H9 (cell line): ENCODE results near the gene FOXP4. TPM values are rescaled to one million over a fixed set of nuclear protein-coding genes. Genes with fewer than 3 reads are reported as not detected.
A peak's percentile ranks its signal among the peaks of the same experiment; 100 is the strongest.

Experiments
- DNase-seq: peaks from one replicate; pipeline ENCODE4 v3.0.0-alpha.2; 2017
- H2AFZ ChIP-seq: one replicate; pipeline ENCODE4 v1.6.1; 2013; ENCODE audit warnings: mild to moderate bottlenecking, low read length, control low read depth, moderate library complexity
- H2AK5ac ChIP-seq: 2 replicates; pipeline ENCODE4 v1.6.1; 2013; ENCODE audit warnings: low read length, control low read depth, mixed read lengths; ENCODE audit not compliant: insufficient read length
- H2BK120ac ChIP-seq: one replicate; pipeline ENCODE4 v1.6.1; 2013; ENCODE audit warnings: low read depth, mild to moderate bottlenecking, low read length, control low read depth, inconsistent platforms; ENCODE audit not compliant: poor library complexity, severe bottlenecking
- H2BK12ac ChIP-seq: 2 replicates; pipeline ENCODE4 v1.6.1; 2013; ENCODE audit warnings: low read length, control low read depth, mixed read lengths, low read depth; ENCODE audit not compliant: insufficient read length
- H2BK15ac ChIP-seq: 2 replicates; pipeline ENCODE4 v1.6.1; 2013; ENCODE audit warnings: low read depth, low read length, control low read depth
- H2BK20ac ChIP-seq: one replicate; pipeline ENCODE4 v1.6.1; 2013; ENCODE audit warnings: low read depth, mild to moderate bottlenecking, low read length, control low read depth, inconsistent platforms; ENCODE audit not compliant: poor library complexity, severe bottlenecking
- H2BK5ac ChIP-seq: 2 replicates; pipeline ENCODE4 v1.6.1; 2013; ENCODE audit warnings: low read length, control low read depth, mixed read lengths; ENCODE audit not compliant: insufficient read length
- H3K14ac ChIP-seq: 2 replicates; pipeline ENCODE4 v1.6.1; 2013; ENCODE audit warnings: low read length, control low read depth; ENCODE audit not compliant: insufficient read depth
- H3K18ac ChIP-seq: 2 replicates; pipeline ENCODE4 v1.6.1; 2013; ENCODE audit warnings: low read depth, mild to moderate bottlenecking, mixed read lengths, low read length, control low read depth; ENCODE audit not compliant: insufficient read length
- H3K23ac ChIP-seq: 2 replicates; pipeline ENCODE4 v1.6.1; 2013; ENCODE audit warnings: low read length, control low read depth, mixed read lengths, low read depth; ENCODE audit not compliant: insufficient read length
- H3K23me2 ChIP-seq: 2 replicates; pipeline ENCODE4 v1.6.1; 2013; ENCODE audit warnings: low read depth, mild to moderate bottlenecking, mixed read lengths, low read length, control low read depth; ENCODE audit not compliant: insufficient read length, poor library complexity, severe bottlenecking
- H3K27ac ChIP-seq: 2 replicates; pipeline ENCODE4 v1.5.1; 2013; ENCODE audit warnings: low read length, control low read depth, mixed read lengths, low read depth; ENCODE audit not compliant: insufficient read length
- H3K27me3 ChIP-seq: 2 replicates; pipeline ENCODE4 v1.6.1; 2013; ENCODE audit warnings: low read length, control low read depth, inconsistent platforms; ENCODE audit not compliant: insufficient read depth
- H3K4ac ChIP-seq: 2 replicates; pipeline ENCODE4 v1.6.1; 2013; ENCODE audit warnings: low read depth, mild to moderate bottlenecking, control low read depth, inconsistent platforms, low read length, moderate library complexity
- H3K4me1 ChIP-seq: 2 replicates; pipeline ENCODE4 v1.6.1; 2013; ENCODE audit warnings: low read length, control low read depth, inconsistent platforms; ENCODE audit not compliant: insufficient read depth
- H3K4me2 ChIP-seq: 2 replicates; pipeline ENCODE4 v1.6.1; 2013; ENCODE audit warnings: low read length, control low read depth, mixed read lengths; ENCODE audit not compliant: insufficient read length, insufficient read depth
- H3K56ac ChIP-seq: 2 replicates; pipeline ENCODE4 v1.6.1; 2013; ENCODE audit warnings: low read depth, mild to moderate bottlenecking, mixed read lengths, low read length, control low read depth; ENCODE audit not compliant: insufficient read length
- H3K79me1 ChIP-seq: 2 replicates; pipeline ENCODE4 v1.6.1; 2013; ENCODE audit warnings: low read depth, mild to moderate bottlenecking, moderate library complexity, low read length, control low read depth, inconsistent platforms; ENCODE audit not compliant: insufficient read depth, poor library complexity, severe bottlenecking
- H3K79me2 ChIP-seq: 2 replicates; pipeline ENCODE4 v1.6.1; 2013; ENCODE audit warnings: low read length, control low read depth, inconsistent platforms; ENCODE audit not compliant: insufficient read depth
- H3K9ac ChIP-seq: 2 replicates; pipeline ENCODE4 v1.6.1; 2013; ENCODE audit warnings: low read length, control low read depth, mixed read lengths; ENCODE audit not compliant: insufficient read length; ENCODE audit errors: extremely low read depth
- H3K9me3 ChIP-seq: one replicate; pipeline ENCODE4 v1.6.1; 2013; ENCODE audit warnings: low read depth, low read length, inconsistent platforms; ENCODE audit not compliant: control insufficient read depth
- H3T11ph ChIP-seq: one replicate; pipeline ENCODE4 v1.6.1; 2013; ENCODE audit warnings: mild to moderate bottlenecking, low read length, control low read depth, inconsistent platforms
- H4K20me1 ChIP-seq: one replicate; pipeline ENCODE4 v1.6.1; 2013; ENCODE audit not compliant: control insufficient read depth, insufficient read length, insufficient read depth
- H4K5ac ChIP-seq: 2 replicates; pipeline ENCODE4 v1.6.1; 2013; ENCODE audit warnings: low read depth, mild to moderate bottlenecking, mixed read lengths, low read length, control low read depth; ENCODE audit not compliant: insufficient read length
- H4K8ac ChIP-seq: replicated peaks from 2 replicates; pipeline ENCODE4 v1.6.1; 2013; ENCODE audit warnings: low read length, control low read depth, mixed read lengths, low read depth; ENCODE audit not compliant: insufficient read length
- H4K91ac ChIP-seq: 2 replicates; pipeline ENCODE4 v1.6.1; 2013; ENCODE audit warnings: low read depth, mild to moderate bottlenecking, moderate library complexity, mixed read lengths, low read length, control low read depth; ENCODE audit not compliant: insufficient read length
- H3K27ac Mint-ChIP-seq, 3 experiments: 2 replicates in 2 of 3; 3 replicates in 1 of 3; pipeline ENCODE4 v1.8.0; 2020 to 2021; ENCODE audit warnings: mixed read lengths in 3 of 3, mild to moderate bottlenecking in 1 of 3, moderate library complexity in 1 of 3
- H3K27me3 Mint-ChIP-seq: 2 replicates; pipeline ENCODE4 v1.8.0; 2021; ENCODE audit warnings: low read depth, mild to moderate bottlenecking, moderate library complexity, mixed read lengths
- H3K36me3 Mint-ChIP-seq, 3 experiments: 2 replicates in 2 of 3; 3 replicates in 1 of 3; pipeline ENCODE4 v1.8.0; 2020 to 2021; ENCODE audit warnings: low read depth in 3 of 3, mixed read lengths in 3 of 3; ENCODE audit not compliant: insufficient read depth in 1 of 3
- H3K4me1 Mint-ChIP-seq, 2 experiments: 2 replicates each; pipeline ENCODE4 v1.8.0; 2020; ENCODE audit warnings: mixed read lengths in 2 of 2
- H3K4me3 Mint-ChIP-seq, 2 experiments: 2 replicates in 1 of 2; 3 replicates in 1 of 2; pipeline ENCODE4 v1.8.0; 2020 to 2021; ENCODE audit warnings: mild to moderate bottlenecking in 2 of 2, mixed read lengths in 2 of 2, moderate library complexity in 1 of 2
- H3K9me3 Mint-ChIP-seq, 2 experiments: 2 replicates in 1 of 2; 3 replicates in 1 of 2; pipeline ENCODE4 v1.8.0; 2020; ENCODE audit warnings: mild to moderate bottlenecking in 2 of 2, mixed read lengths in 2 of 2, moderate library complexity in 1 of 2
- WGBS: extraction: QIAGEN DNeasy Blood & Tissue Kit; methylation state at CpG from one replicate; pipeline ENCODE4 v1.1.7; 2013; ENCODE audit warnings: missing lambda C conversion rate, low lambda C conversion rate, mixed read lengths; ENCODE audit not compliant: insufficient read length; ENCODE audit errors: extremely low coverage; 5-methylcytosine and 5-hydroxymethylcytosine counted together
- total RNA-seq: library from RNA; stranded (reverse); gene quantifications from 2 replicates; pipeline ENCODE4 v1.2.1, GENCODE V29; 2021
- TF ChIP-seq, protein P1 (sequence below): fragments of 200-600 bp; sonication (generic); conservative IDR thresholded peaks from 3 replicates; pipeline ENCODE4 v1.8.0; 2021; ENCODE audit warnings: antibody characterized with exemption, mild to moderate bottlenecking

Gene FOXP4
- total RNA-seq, 1 experiment from 2014 or later = 18.2 TPM

- H3K18ac ChIP-seq = no peak overlapping the region
- H2AK5ac ChIP-seq = no peak overlapping the region
- no peak overlapping the region for H2BK12ac ChIP-seq
- H3K4me2 ChIP-seq = no peak overlapping the region
- H3K9ac ChIP-seq = no peak overlapping the region
- no peaks in the 10 kb centered on the region for H3K79me2 ChIP-seq
- H2BK15ac ChIP-seq = no peak overlapping the region
- no peaks in the 10 kb centered on the region for H3K4me1 ChIP-seq
- H3K23me2 ChIP-seq = no peaks in the 10 kb centered on the region
- no peak overlapping the region for H3K14ac ChIP-seq
- DNase-seq = no peak
- H4K20me1 ChIP-seq = no peaks in the 10 kb centered on the region
- H3K9me3 ChIP-seq = peaks cover 4% of the 10 kb centered on the region
- no peak overlapping the region for H3K27ac ChIP-seq
- H3K9me3 Mint-ChIP-seq = peaks cover 12 to 19% of the 10 kb centered on the region in 2 experiments
- H3K56ac ChIP-seq = no peak overlapping the region
- H3K27ac Mint-ChIP-seq = peak overlapping the region in 1 of 3 experiments; percentile 69; a peak in 1 of 7 replicates
- H4K5ac ChIP-seq = no peak overlapping the region
- H4K91ac ChIP-seq = no peak overlapping the region
- peaks cover 5 to 11% (median 7%) of the 10 kb centered on the region in 3 experiments for H3K36me3 Mint-ChIP-seq
- no peak overlapping the region for H3K4ac ChIP-seq
- H3K23ac ChIP-seq = no peak overlapping the region
- no peaks in the 10 kb centered on the region for H3K79me1 ChIP-seq
- TF ChIP-seq, protein P1, sequence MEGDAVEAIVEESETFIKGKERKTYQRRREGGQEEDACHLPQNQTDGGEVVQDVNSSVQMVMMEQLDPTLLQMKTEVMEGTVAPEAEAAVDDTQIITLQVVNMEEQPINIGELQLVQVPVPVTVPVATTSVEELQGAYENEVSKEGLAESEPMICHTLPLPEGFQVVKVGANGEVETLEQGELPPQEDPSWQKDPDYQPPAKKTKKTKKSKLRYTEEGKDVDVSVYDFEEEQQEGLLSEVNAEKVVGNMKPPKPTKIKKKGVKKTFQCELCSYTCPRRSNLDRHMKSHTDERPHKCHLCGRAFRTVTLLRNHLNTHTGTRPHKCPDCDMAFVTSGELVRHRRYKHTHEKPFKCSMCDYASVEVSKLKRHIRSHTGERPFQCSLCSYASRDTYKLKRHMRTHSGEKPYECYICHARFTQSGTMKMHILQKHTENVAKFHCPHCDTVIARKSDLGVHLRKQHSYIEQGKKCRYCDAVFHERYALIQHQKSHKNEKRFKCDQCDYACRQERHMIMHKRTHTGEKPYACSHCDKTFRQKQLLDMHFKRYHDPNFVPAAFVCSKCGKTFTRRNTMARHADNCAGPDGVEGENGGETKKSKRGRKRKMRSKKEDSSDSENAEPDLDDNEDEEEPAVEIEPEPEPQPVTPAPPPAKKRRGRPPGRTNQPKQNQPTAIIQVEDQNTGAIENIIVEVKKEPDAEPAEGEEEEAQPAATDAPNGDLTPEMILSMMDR = no peak
- WGBS = no CpG with 5 or more reads among the region's 11 CpGs
- H3K4me3 Mint-ChIP-seq = no peak overlapping the region
- H2BK5ac ChIP-seq = no peak overlapping the region
- peaks cover 0 to 11% of the 10 kb centered on the region in 2 experiments; a peak in 2 of 4 replicates for H3K4me1 Mint-ChIP-seq
- no peak overlapping the region for H3T11ph ChIP-seq
- H2BK120ac ChIP-seq = no peak overlapping the region
- H4K8ac ChIP-seq = no peak overlapping the region
- H2AFZ ChIP-seq = no peak overlapping the region
- H2BK20ac ChIP-seq = no peak overlapping the region
- H3K27me3 Mint-ChIP-seq = peaks cover 11% of the 10 kb centered on the region
- no peaks in the 10 kb centered on the region for H3K27me3 ChIP-seq
Measured at GRCh38 chr6:41608443-41609151, 62.4 kb downstream of the FOXP4 start.
